Smooth muscle cell (in vitro differentiated cells): Measurements from ENCODE around the gene MAP7D1. TPM values are rescaled to one million over a fixed set of nuclear protein-coding genes. Genes with fewer than 3 reads are reported as not detected.

ENCODE experiments used
- DNase-seq: peaks from one replicate; lab custom pipeline; 2025; ENCODE audit not compliant: unreplicated experiment; lab: John Stamatoyannopoulos, UW
- H2AFZ ChIP-seq: fragments of 200-600 bp; sonication (generic); 2 replicates; pipeline ENCODE4 v1.6.0; 2016; ENCODE audit warnings: antibody characterized with exemption, low read depth, mild to moderate bottlenecking
- H3F3A ChIP-seq: fragments of 200-600 bp; sonication (generic); 2 replicates; pipeline ENCODE4 v1.6.0; 2017; ENCODE audit warnings: antibody characterized with exemption, low read depth
- H3K27ac ChIP-seq: fragments of 200-600 bp; sonication (generic); 2 replicates; pipeline ENCODE4 v1.5.1; 2016; ENCODE audit warnings: low read depth, mild to moderate bottlenecking
- H3K27me3 ChIP-seq: fragments of 200-600 bp; sonication (generic); 2 replicates; pipeline ENCODE4 v1.6.1; 2016; ENCODE audit warnings: low read depth, mild to moderate bottlenecking
- H3K36me3 ChIP-seq: fragments of 200-600 bp; sonication (generic); 2 replicates; pipeline ENCODE4 v1.5.1; 2016; ENCODE audit warnings: low read depth
- H3K4me1 ChIP-seq: fragments of 200-600 bp; sonication (generic); 2 replicates; pipeline ENCODE4 v1.5.1; 2016; ENCODE audit warnings: low read depth
- H3K4me2 ChIP-seq: fragments of 200-600 bp; sonication (generic); 2 replicates; pipeline ENCODE4 v1.6.0; 2016; ENCODE audit warnings: mild to moderate bottlenecking
- H3K4me3 ChIP-seq: fragments of 200-600 bp; sonication (generic); 2 replicates; pipeline ENCODE4 v1.5.1; 2016; ENCODE audit warnings: mild to moderate bottlenecking
- H3K79me2 ChIP-seq: fragments of 200-600 bp; sonication (generic); 2 replicates; pipeline ENCODE4 v1.6.0; 2016; ENCODE audit warnings: low read depth, mild to moderate bottlenecking
- H3K9ac ChIP-seq: fragments of 200-600 bp; sonication (generic); 2 replicates; pipeline ENCODE4 v1.6.0; 2016; ENCODE audit warnings: low read depth
- H3K9me3 ChIP-seq: fragments of 200-600 bp; sonication (generic); replicated peaks from 2 replicates; pipeline ENCODE4 v1.5.1; 2016; ENCODE audit warnings: low read depth
- H4K20me1 ChIP-seq: fragments of 200-600 bp; sonication (generic); 2 replicates; pipeline ENCODE4 v1.6.0; 2016; ENCODE audit warnings: low read depth
- WGBS: methylation state at CpG from one replicate; pipeline ENCODE4 v1.1.7; 2016; ENCODE audit warnings: low lambda C conversion rate; 5-methylcytosine and 5-hydroxymethylcytosine counted together
- polyA plus RNA-seq: library from polyadenylated mRNA; unstranded; fragments of >200 nt; fragmentation: Nextera tagmentation; extraction: Ambion mirVana; gene quantifications from 2 replicates; pipeline ENCODE4 v1.2.1, GENCODE V29; 2016
- total RNA-seq: library from RNA; depleted of rRNA; stranded (reverse); fragments of >200 nt; gene quantifications from 2 replicates; pipeline ENCODE4 v1.2.3, GENCODE V29; 2014
- TF ChIP-seq, protein P1 (sequence below): fragments of 200-600 bp; sonication (generic); IDR thresholded peaks from 2 replicates; pipeline ENCODE4 v1.5.1; 2017; ENCODE audit warnings: borderline replicate concordance, mild to moderate bottlenecking, antibody characterized with exemption; ENCODE audit not compliant: insufficient read depth, poor library complexity, severe bottlenecking

Gene MAP7D1
- total and polyA plus RNA-seq, 2 experiments from 2014 or later, result 109 to 169 TPM

DNA sequence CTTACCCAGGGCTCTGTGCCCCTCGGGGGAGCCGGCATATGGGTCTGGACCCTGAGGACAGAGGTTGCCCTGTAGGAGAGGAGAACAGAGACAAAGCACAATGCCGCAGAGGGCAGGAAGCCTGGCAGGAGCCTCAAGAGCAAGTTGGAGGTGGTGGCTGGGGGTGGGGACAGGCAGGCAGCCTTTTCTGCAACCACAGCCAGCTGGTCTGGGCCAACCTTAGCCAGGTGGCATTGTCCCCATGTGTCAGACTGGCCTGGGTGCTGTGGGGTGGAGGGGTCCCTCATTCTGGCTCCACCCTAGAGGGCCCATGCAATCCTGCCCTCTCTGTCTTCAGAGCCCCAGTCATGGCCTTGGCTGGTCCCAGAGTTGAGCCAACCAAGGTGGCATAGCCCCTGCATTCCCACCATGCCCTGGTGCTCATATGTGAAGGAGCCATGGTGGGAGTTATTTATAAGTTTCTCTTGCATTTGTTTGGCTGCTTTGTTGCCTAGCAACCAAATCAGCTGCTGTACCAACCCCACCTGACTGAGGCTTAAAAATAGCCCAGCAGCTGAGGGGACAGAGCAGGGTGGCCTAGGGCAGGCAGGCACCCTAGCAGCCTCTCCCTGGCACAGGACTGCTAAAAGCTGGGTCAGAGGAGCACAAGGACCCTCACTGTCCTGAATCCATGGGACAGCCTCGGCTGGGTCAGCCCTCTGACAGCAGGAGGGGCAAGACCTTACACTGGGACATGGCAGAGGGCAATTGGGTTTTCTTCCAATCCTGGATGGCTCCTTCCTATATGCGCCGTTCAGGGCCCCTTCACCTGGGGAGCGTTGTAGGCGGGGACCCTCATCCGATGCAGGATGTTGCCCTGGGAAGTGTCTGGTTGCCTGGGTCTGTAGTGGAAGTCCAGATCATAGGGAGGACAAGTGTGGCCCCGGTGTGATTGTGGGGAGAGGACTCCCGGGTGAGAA, 19.5 kb downstream of the MAP7D1 start:
- peaks cover 3% of the 10 kb centered on the region for H3F3A ChIP-seq
- peaks cover 48% of the 10 kb centered on the region for H3K79me2 ChIP-seq
- no peaks in the 10 kb centered on the region for H3K9me3 ChIP-seq
- H4K20me1 ChIP-seq, result peaks cover 90% of the 10 kb centered on the region
- no peak for DNase-seq
- peak overlapping the region; percentile 54 for H3K9ac ChIP-seq
- peak overlapping the region; percentile 58 for H3K27ac ChIP-seq
- no peak overlapping the region for H3K4me3 ChIP-seq
- no peaks in the 10 kb centered on the region for H3K36me3 ChIP-seq
- no peak overlapping the region for H2AFZ ChIP-seq
- WGBS, result 91% methylated on average over 11 of the region's 11 CpGs
- no peaks in the 10 kb centered on the region for H3K27me3 ChIP-seq
- TF ChIP-seq, protein P1, sequence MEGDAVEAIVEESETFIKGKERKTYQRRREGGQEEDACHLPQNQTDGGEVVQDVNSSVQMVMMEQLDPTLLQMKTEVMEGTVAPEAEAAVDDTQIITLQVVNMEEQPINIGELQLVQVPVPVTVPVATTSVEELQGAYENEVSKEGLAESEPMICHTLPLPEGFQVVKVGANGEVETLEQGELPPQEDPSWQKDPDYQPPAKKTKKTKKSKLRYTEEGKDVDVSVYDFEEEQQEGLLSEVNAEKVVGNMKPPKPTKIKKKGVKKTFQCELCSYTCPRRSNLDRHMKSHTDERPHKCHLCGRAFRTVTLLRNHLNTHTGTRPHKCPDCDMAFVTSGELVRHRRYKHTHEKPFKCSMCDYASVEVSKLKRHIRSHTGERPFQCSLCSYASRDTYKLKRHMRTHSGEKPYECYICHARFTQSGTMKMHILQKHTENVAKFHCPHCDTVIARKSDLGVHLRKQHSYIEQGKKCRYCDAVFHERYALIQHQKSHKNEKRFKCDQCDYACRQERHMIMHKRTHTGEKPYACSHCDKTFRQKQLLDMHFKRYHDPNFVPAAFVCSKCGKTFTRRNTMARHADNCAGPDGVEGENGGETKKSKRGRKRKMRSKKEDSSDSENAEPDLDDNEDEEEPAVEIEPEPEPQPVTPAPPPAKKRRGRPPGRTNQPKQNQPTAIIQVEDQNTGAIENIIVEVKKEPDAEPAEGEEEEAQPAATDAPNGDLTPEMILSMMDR, result no peak
- peaks cover 13% of the 10 kb centered on the region for H3K4me1 ChIP-seq
- no peak overlapping the region for H3K4me2 ChIP-seq

DNA sequence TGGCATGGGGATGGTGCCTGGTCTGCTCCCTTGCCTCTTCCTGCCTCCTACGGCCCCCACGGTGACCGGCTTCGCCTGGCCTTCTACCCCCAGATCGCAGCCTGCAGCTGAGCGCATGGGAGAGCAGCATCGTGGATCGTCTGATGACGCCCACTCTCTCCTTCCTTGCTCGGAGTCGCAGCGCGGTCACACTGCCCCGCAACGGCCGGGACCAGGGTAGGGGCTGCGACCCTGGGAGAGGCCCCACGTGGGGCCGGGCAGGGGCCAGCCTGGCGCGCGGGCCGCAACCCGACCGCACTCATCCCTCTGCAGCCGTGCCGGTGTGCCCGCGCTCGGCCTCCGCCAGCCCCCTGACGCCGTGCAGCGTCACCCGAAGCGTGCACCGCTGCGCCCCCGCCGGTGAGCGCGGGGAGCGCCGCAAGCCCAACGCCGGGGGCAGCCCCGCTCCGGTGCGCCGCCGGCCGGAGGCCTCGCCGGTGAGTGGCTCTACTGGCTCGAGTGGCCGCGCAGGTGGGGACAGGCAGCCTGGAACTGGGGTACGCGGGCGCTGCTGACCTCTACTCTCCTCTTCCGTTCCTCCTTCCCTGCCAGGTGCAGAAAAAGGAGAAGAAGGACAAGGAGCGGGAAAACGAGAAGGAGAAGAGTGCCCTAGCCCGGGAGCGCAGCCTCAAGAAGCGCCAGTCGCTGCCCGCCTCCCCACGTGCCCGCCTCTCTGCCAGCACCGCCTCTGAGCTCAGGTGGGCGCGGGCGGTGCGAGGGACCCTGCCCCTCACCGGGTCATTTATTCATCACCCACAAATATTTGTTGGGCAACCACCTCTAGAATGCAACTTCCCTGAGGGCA, 20.4 kb downstream of the MAP7D1 start:
- WGBS, result 81% methylated on average over 64 of the region's 76 CpGs
- no peak overlapping the region for H3K9ac ChIP-seq
- H2AFZ ChIP-seq, result no peak overlapping the region
- H4K20me1 ChIP-seq, result peaks cover 85% of the 10 kb centered on the region
- H3F3A ChIP-seq, result peaks cover 3% of the 10 kb centered on the region
- H3K4me3 ChIP-seq, result no peak overlapping the region
- H3K9me3 ChIP-seq, result no peaks in the 10 kb centered on the region
- TF ChIP-seq, protein P1, result no peak
- peak overlapping the region; percentile 58 for H3K27ac ChIP-seq
- H3K4me1 ChIP-seq, result peaks cover 13% of the 10 kb centered on the region
- H3K79me2 ChIP-seq, result peaks cover 39% of the 10 kb centered on the region
- no peaks in the 10 kb centered on the region for H3K27me3 ChIP-seq
- no peak overlapping the region for H3K4me2 ChIP-seq
- H3K36me3 ChIP-seq, result no peaks in the 10 kb centered on the region
- no peak for DNase-seq

DNA sequence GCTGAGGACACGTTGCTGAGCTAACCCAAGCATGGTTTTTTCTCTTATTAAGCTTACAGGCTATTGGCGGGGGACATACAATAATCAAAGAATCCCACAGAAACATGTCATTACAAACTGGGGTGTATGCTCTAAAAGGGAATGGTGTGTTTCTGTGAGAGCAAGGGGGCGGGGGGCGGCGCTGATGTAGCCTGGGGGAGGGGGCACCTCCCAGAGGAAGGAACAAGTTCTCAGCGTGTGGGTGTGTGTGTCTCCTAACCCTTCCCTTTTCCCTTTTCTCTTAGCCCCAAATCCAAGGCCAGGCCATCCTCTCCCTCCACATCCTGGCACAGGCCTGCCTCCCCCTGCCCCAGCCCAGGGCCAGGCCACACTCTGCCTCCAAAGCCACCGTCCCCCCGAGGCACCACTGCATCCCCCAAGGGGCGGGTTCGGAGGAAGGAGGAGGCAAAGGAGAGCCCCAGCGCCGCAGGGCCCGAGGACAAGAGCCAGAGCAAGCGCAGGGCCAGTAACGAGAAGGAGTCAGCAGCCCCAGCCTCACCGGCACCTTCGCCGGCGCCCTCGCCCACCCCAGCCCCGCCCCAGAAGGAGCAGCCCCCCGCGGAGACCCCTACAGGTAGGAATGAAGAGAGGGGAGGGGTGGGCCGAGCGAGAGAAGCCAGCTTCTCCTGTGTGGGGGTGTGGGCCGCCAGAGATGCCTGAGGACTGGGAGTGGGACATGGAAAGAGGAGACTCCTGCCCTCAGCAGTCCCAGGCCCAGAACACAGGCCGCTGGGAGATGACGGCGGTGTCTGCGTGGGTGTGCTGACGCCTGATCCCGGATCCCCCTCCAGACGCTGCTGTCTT, 21.9 kb downstream of the MAP7D1 start:
- TF ChIP-seq, protein P1, result no peak
- Histone ChIP-seq H3K36me3 (no peaks in the 10 kb centered on the region), H3K27ac (no peak overlapping the region), H3F3A (peaks cover 11% of the 10 kb centered on the region), H3K79me2 (peaks cover 24% of the 10 kb centered on the region), H2AFZ (no peak overlapping the region), H3K4me3 (no peak overlapping the region), H3K9me3 (no peaks in the 10 kb centered on the region), H3K4me2 (no peak overlapping the region), H3K27me3 (no peaks in the 10 kb centered on the region), H4K20me1 (peaks cover 71% of the 10 kb centered on the region), H3K4me1 (peaks cover 10% of the 10 kb centered on the region), H3K9ac (no peak overlapping the region)
- WGBS, result 77% methylated on average over 31 of the region's 33 CpGs
- DNase-seq, result no peak
